IMR-90 (cell line): ENCODE measurements around the gene SUGT1. TPM values are rescaled to one million over a fixed set of nuclear protein-coding genes. Genes with fewer than 3 reads are reported as not detected.

Experiments
- ATAC-seq: fragments of 200-7000 bp; cut with Tn5 transposase; 2 replicates; pipeline ENCODE4 v1.9.1; 2020; ENCODE audit warnings: low read depth, mild to moderate bottlenecking, moderate library complexity
- BruUV-seq: library from RNA; stranded (reverse); fragments of 400-500 nt; replicated peaks from 2 replicates; lab custom pipeline; 2021; lab: Mats Ljungman, UMichigan
- CTCF ChIA-PET: fragments of 300-600 bp; formaldehyde crosslinking; extraction: SDS; loops from one replicate; lab custom pipeline; 2021; ENCODE audit warnings: antibody characterized with exemption; lab: Yijun Ruan, JAX
- POLR2A ChIA-PET: fragments of 300-600 bp; sonication (Branson Sonifier 250); formaldehyde crosslinking; loops from one replicate; lab custom pipeline; 2022; ENCODE audit warnings: antibody characterized with exemption; ENCODE audit not compliant: unreplicated experiment; lab: Charles Lee
- DNase-seq: peaks from one replicate; pipeline ENCODE4 v3.0.0; 2013
- H2AFZ ChIP-seq: replicated peaks from 2 replicates; pipeline ENCODE3; 2013; ENCODE audit warnings: low read length, mild to moderate bottlenecking; ENCODE audit not compliant: poor library complexity
- H2AK5ac ChIP-seq: 2 replicates; pipeline ENCODE4 v1.6.1; 2013; ENCODE audit warnings: low read depth, low read length, inconsistent platforms
- H2AK9ac ChIP-seq: replicated peaks from 2 replicates; pipeline ENCODE3; 2013; ENCODE audit warnings: mild to moderate bottlenecking, low read depth, low read length, moderate library complexity; ENCODE audit not compliant: poor library complexity
- H2BK120ac ChIP-seq: 2 replicates; pipeline ENCODE4 v1.6.1; 2013; ENCODE audit warnings: low read depth, low read length, inconsistent platforms
- H2BK15ac ChIP-seq: 3 replicates; pipeline ENCODE4 v1.6.1; 2013; ENCODE audit warnings: low read depth, low read length, inconsistent platforms
- H2BK20ac ChIP-seq: 2 replicates; pipeline ENCODE4 v1.6.1; 2013; ENCODE audit warnings: low read depth, mild to moderate bottlenecking, inconsistent platforms, low read length, moderate library complexity
- H2BK5ac ChIP-seq: 2 replicates; pipeline ENCODE4 v1.6.1; 2013; ENCODE audit warnings: mild to moderate bottlenecking, low read depth, low read length, inconsistent platforms; ENCODE audit not compliant: poor library complexity, severe bottlenecking
- H3K14ac ChIP-seq: replicated peaks from 2 replicates; pipeline ENCODE4 v1.6.1; 2013; ENCODE audit warnings: low read depth, low read length, inconsistent platforms
- H3K18ac ChIP-seq: 2 replicates; pipeline ENCODE4 v1.6.1; 2013; ENCODE audit warnings: low read depth, low read length, control low read depth
- H3K23ac ChIP-seq: 2 replicates; pipeline ENCODE4 v1.6.1; 2013; ENCODE audit warnings: low read depth, low read length, inconsistent platforms
- H3K27ac ChIP-seq: 2 replicates; pipeline ENCODE4 v1.5.1; 2013; ENCODE audit warnings: mild to moderate bottlenecking, control low read depth, low read length; ENCODE audit not compliant: insufficient read depth
- H3K27me3 ChIP-seq: 2 replicates; pipeline ENCODE4 v1.6.1; 2013; ENCODE audit warnings: low read length; ENCODE audit not compliant: control insufficient read depth, insufficient read depth
- H3K36me3 ChIP-seq: 2 replicates; pipeline ENCODE4 v1.6.1; 2013; ENCODE audit warnings: low read length, mixed read lengths; ENCODE audit not compliant: control insufficient read depth, insufficient read depth
- H3K4ac ChIP-seq: 2 replicates; pipeline ENCODE4 v1.6.1; 2013; ENCODE audit warnings: low read depth, low read length, inconsistent platforms
- H3K4me1 ChIP-seq: 2 replicates; pipeline ENCODE4 v1.6.1; 2013; ENCODE audit warnings: low read length, mixed read lengths; ENCODE audit not compliant: control insufficient read depth, insufficient read depth
- H3K4me2 ChIP-seq: 2 replicates; pipeline ENCODE4 v1.6.1; 2013; ENCODE audit warnings: low read depth, mild to moderate bottlenecking, control low read depth, low read length, moderate library complexity
- H3K4me3 ChIP-seq: 2 replicates; pipeline ENCODE4 v1.5.1; 2013; ENCODE audit warnings: low read depth, mild to moderate bottlenecking, control low read depth, low read length, moderate library complexity; ENCODE audit not compliant: insufficient read depth
- H3K56ac ChIP-seq: 2 replicates; pipeline ENCODE4 v1.6.1; 2013; ENCODE audit warnings: low read length, inconsistent platforms; ENCODE audit not compliant: insufficient read depth; ENCODE audit errors: extremely low read depth
- H3K79me1 ChIP-seq, 2 experiments: 2 replicates each; pipeline ENCODE4 v1.6.1; 2013; ENCODE audit warnings: low read length in 2 of 2, inconsistent platforms in 1 of 2, low read depth in 1 of 2
- H3K9ac ChIP-seq: 2 replicates; pipeline ENCODE4 v1.6.1; 2013; ENCODE audit warnings: low read depth, low read length, control low read depth
- H3K9me1 ChIP-seq: 2 replicates; pipeline ENCODE4 v1.6.1; 2013; ENCODE audit warnings: low read length, inconsistent platforms; ENCODE audit not compliant: insufficient read depth
- H3K9me3 ChIP-seq: 2 replicates; pipeline ENCODE4 v1.6.1; 2013; ENCODE audit warnings: low read length; ENCODE audit not compliant: control insufficient read depth, insufficient read depth
- H4K20me1 ChIP-seq: 2 replicates; pipeline ENCODE4 v1.6.1; 2013; ENCODE audit warnings: low read length, inconsistent platforms; ENCODE audit not compliant: insufficient read depth
- H4K5ac ChIP-seq: 2 replicates; pipeline ENCODE4 v1.6.1; 2013; ENCODE audit warnings: mild to moderate bottlenecking, low read depth, low read length, control low read depth
- H4K8ac ChIP-seq, 2 experiments: 2 replicates each; pipeline ENCODE4 v1.6.1; 2013; ENCODE audit warnings: low read depth in 2 of 2, low read length in 2 of 2, control low read depth in 1 of 2, inconsistent platforms in 1 of 2
- H4K91ac ChIP-seq: 2 replicates; pipeline ENCODE4 v1.6.1; 2013; ENCODE audit warnings: low read depth, low read length, inconsistent platforms; ENCODE audit not compliant: insufficient read depth
- BHLHE40 ChIP-seq: fragments of 150-350 bp; IDR thresholded peaks from 2 replicates; pipeline ENCODE4 v1.6.1; 2016; ENCODE audit warnings: mild to moderate bottlenecking, low read depth, low read length
- CEBPB ChIP-seq: IDR thresholded peaks from 2 replicates; pipeline ENCODE4 v1.6.1; 2012; ENCODE audit warnings: low read depth, low read length, improper control_type of control experiment
- CHD1 ChIP-seq: IDR thresholded peaks from 2 replicates; pipeline ENCODE4 v1.6.1; 2012; ENCODE audit warnings: low read depth, low read length, improper control_type of control experiment
- MAFK ChIP-seq: IDR thresholded peaks from 2 replicates; pipeline ENCODE4 v1.6.1; 2012; ENCODE audit warnings: low read depth, low read length, improper control_type of control experiment
- MAZ ChIP-seq: IDR thresholded peaks from 2 replicates; pipeline ENCODE4 v1.6.1; 2012; ENCODE audit warnings: low read depth, mild to moderate bottlenecking, low read length, improper control_type of control experiment, moderate library complexity, borderline replicate concordance
- RFX5 ChIP-seq: IDR thresholded peaks from 2 replicates; pipeline ENCODE4 v1.8.0; 2012; ENCODE audit warnings: low read depth, mild to moderate bottlenecking, low read length, moderate library complexity
- SMC3 ChIP-seq: fragments of 150-350 bp; IDR thresholded peaks from 2 replicates; pipeline ENCODE4 v1.6.1; 2016; ENCODE audit warnings: low read depth, mild to moderate bottlenecking, antibody characterized with exemption, low read length, moderate library complexity
- WGBS, 2 experiments: methylation state at CpG; one replicate each; pipeline versions ENCODE4 v1.1.5 to v1.1.7; 2013; ENCODE audit warnings: missing lambda C conversion rate in 2 of 2; ENCODE audit not compliant: insufficient read length in 1 of 2; ENCODE audit errors: extremely low coverage in 2 of 2; 5-methylcytosine and 5-hydroxymethylcytosine counted together
- dilution Hi-C: fragments of 300-500 bp; cut with HindIII; formaldehyde crosslinking; loops from one replicate; pipeline ENCODE4 v1.14.3; 2018; ENCODE audit warnings: low sequenced_read_pairs; ENCODE audit not compliant: unreplicated experiment
- in situ Hi-C: fragments of 300-500 bp; cut with MboI; formaldehyde crosslinking; loops from 3 replicates; pipeline ENCODE4 v1.14.3; 2019; ENCODE audit warnings: low sequenced_read_pairs, inconsistent platforms, mixed read lengths
- intact Hi-C: fragments of 100-400 bp; cut with micrococcal nuclease; formaldehyde crosslinking; loops from 2 replicates; pipeline ENCODE4 v1.10.0; 2022
- polyA plus RNA-seq, 3 experiments: library from polyadenylated mRNA; depleted of rRNA; stranded (reverse); fragments of >200 nt; gene quantifications; 2 replicates each; pipeline ENCODE4 v1.2.3, GENCODE V29; 2012; ENCODE audit warnings: low replicate concordance in 1 of 3
- total RNA-seq: library from RNA; depleted of rRNA; stranded (reverse); fragments of >200 nt; gene quantifications from 2 replicates; pipeline ENCODE4 v1.2.3, GENCODE V29; 2012

SUGT1 gene
- total and polyA plus RNA-seq, 2 of the 4 experiments (the other 2 are of a cell fraction): 21.5 to 24.6 TPM

- ChIA-PET CTCF (interaction anchor here (0.9 kb wide), 1 partner anchor 11 kb away, joined by 3 read pairs; no protein-coding TSS in a partner anchor), POLR2A (no interaction called here)
- Histone ChIP-seq H3K9me3 (no peaks in the 10 kb centered on the region), H4K20me1 (no peaks in the 10 kb centered on the region), H3K4ac (no peak overlapping the region), H3K14ac (no peak overlapping the region), H3K9ac (no peak overlapping the region), H4K5ac (no peak overlapping the region), H3K79me1 (no peaks in the 10 kb centered on the region), H3K36me3 (no peaks in the 10 kb centered on the region), H3K23ac (no peak overlapping the region), H2AFZ (no peak overlapping the region), H3K4me3 (no peak overlapping the region), H2BK5ac (no peak overlapping the region), H2AK5ac (no peak overlapping the region), H3K27me3 (no peaks in the 10 kb centered on the region; the same call in 1 of the 2 replicates), H3K56ac (no peak overlapping the region), H2BK120ac (no peak overlapping the region), H2AK9ac (no peak overlapping the region), H2BK15ac (no peak overlapping the region), H4K8ac (no peak overlapping the region), H2BK20ac (no peak overlapping the region), H3K9me1 (no peaks in the 10 kb centered on the region), H3K4me2 (no peak overlapping the region), H4K91ac (no peak overlapping the region), H3K18ac (no peak overlapping the region), H3K27ac (no peak overlapping the region), H3K4me1 (no peaks in the 10 kb centered on the region)
- WGBS, 2 experiments: 33% methylated on average over 1 of the region's 3 CpGs; no CpG with 5 or more reads in 1 of the 2 experiments
- no TSS peak for BruUV-seq
- dilution Hi-C loops: no loop called here
- DNase-seq (no peak), ATAC-seq (no peak)
- intact Hi-C loops: no loop called here
- in situ Hi-C loops: no loop called here
- no peak for TF ChIP-seq RFX5
- no peak for TF ChIP-seq CEBPB
- TF ChIP-seq BHLHE40: no peak
- TF ChIP-seq SMC3: no peak
- no peak for TF ChIP-seq MAFK
- no peak for TF ChIP-seq MAZ
- no peak for TF ChIP-seq CHD1
These were observed 58.6 kb downstream of the SUGT1 start for GRCh38 chr13:52711286-52711685.
